ENCODE results near the gene CACNB4. TPM values are rescaled to one million over a fixed set of nuclear protein-coding genes. Genes with fewer than 3 reads are reported as not detected.

The CACNB4 gene
- total RNA-seq, 4 donors from 2014 or later: 0.20 to 1.6 (median 0.90) TPM

DNA sequence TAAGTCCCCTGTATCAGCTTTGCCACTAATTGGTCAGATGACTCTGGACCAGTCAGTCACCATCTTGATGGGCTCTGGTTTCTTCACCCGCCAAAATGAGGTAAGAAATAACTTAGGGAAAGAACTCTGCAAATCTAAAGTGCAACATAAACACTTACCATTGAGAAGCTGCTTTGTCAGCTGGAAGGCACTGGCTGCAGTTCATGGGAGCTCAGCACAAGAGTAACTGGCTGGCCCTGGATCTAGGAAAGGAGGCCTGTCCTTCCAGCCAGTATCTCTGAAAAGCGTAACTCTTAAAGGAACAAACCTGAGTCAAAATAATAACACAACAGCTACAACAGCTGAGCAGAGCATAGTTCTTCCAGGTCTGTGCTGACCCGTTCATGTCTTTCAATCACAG lies 123.9 kb downstream of the CACNB4 start:
- Histone ChIP-seq H3K9me3 (no peaks in the 10 kb centered on the region), H3K36me3 (no peaks in the 10 kb centered on the region), H3K27me3 (no peaks in the 10 kb centered on the region), H3K4me3 (no peak overlapping the region), H3K4me1 (no peaks in the 10 kb centered on the region), H3K27ac (no peak overlapping the region)
- in situ Hi-C loops (cut with MboI; ENCODE audit: low pct_ligation_motif_present in 1 of 4, low pct_unique_long_range_greater_than_20kb in 1 of 4, low sequenced_read_pairs in 3 of 4) (no loop called here), intact Hi-C loops (cut with DNase I; ENCODE audit: low total_unique reads) (no loop called here)
- no peak for DNase-seq
- no peak for TF ChIP-seq EP300 (IDR thresholded peaks at IDR 0.05; ENCODE audit: low read depth)
- TF ChIP-seq CTCF (IDR thresholded peaks at IDR 0.05): no peak
- no peak for TF ChIP-seq POLR2A (IDR thresholded peaks at IDR 0.05)
- no peak for TF ChIP-seq POLR2AphosphoS5 (IDR thresholded peaks at IDR 0.05)
- 89 to 92% methylated on average over 2 to 3 of the region's 3 CpGs for WGBS, 2 donors (ENCODE audit: low coverage in 1 of 2)

- no peak overlapping the region for H3K27ac ChIP-seq
- no peak overlapping the region for H3K4me3 ChIP-seq
- no peak for DNase-seq
- 50% methylated on average over 8 of the region's 8 CpGs; no CpG with 5 or more reads in 1 of the 2 donors for WGBS, 2 donors (ENCODE audit: low coverage in 1 of 2)
- no peaks in the 10 kb centered on the region for H3K27me3 ChIP-seq
- H3K4me1 ChIP-seq: no peaks in the 10 kb centered on the region
- in situ Hi-C loops (cut with MboI; ENCODE audit: low pct_ligation_motif_present in 1 of 4, low pct_unique_long_range_greater_than_20kb in 1 of 4, low sequenced_read_pairs in 3 of 4): no loop called here
- intact Hi-C loops (cut with DNase I; ENCODE audit: low total_unique reads): no loop called here
- H3K36me3 ChIP-seq: no peaks in the 10 kb centered on the region
- no peaks in the 10 kb centered on the region for H3K9me3 ChIP-seq
- no peak for TF ChIP-seq POLR2A (IDR thresholded peaks at IDR 0.05)
- TF ChIP-seq CTCF (IDR thresholded peaks at IDR 0.05): no peak
- TF ChIP-seq POLR2AphosphoS5 (IDR thresholded peaks at IDR 0.05): no peak
- TF ChIP-seq EP300 (IDR thresholded peaks at IDR 0.05; ENCODE audit: low read depth): no peak
Measured at GRCh38 chr2:151973901-151974199, 125.0 kb downstream of the CACNB4 start.

DNA sequence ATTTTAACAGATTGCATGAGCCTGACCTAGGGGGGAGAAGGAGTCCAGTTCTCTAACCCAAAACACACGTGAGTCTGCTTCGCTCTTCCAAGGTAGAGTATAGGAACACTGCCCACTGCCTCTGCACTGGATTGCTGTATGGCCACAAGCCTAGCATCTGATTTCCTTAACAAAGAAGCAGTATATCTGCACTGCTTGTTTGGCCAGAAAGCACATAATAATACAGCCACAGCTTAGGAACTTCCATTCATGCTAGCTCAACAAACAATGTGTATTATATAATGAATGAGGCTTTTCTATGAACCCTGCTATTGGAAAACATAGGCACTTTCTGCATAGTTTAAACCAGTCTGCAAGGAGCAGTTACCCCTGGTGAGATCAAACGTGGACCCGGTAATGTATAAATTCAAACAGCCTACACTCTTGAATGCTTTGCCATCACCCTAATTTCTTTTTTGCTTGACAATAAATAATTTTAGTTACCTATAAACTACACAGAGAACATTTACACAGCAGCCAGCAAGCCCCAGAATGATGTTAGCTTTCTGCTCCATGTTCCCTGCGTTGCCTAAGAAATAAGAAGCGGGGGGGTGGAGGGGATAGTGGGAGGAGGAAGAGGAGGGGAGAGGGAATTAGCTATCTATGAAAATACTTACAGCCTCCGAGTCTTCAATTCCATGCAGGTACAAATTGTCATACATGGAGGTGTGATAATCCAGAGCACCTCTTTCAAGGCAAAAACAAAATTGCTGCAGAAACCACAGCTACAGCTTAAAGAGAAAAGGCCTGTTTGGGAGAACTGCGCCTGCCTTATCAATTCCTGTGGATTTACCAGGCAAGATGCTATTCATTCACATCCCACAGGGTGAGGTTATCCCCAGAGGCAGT lies 125.6 kb downstream of the CACNB4 start:
- no peak overlapping the region for H3K27ac ChIP-seq
- DNase-seq: no peak
- no peak overlapping the region for H3K4me3 ChIP-seq
- H3K27me3 ChIP-seq: no peaks in the 10 kb centered on the region
- WGBS, 2 donors (ENCODE audit: low coverage in 1 of 2): 74 to 82% methylated on average over 6 to 8 of the region's 8 CpGs
- H3K4me1 ChIP-seq: no peaks in the 10 kb centered on the region
- no peaks in the 10 kb centered on the region for H3K36me3 ChIP-seq
- H3K9me3 ChIP-seq: no peaks in the 10 kb centered on the region
- intact Hi-C loops (cut with DNase I; ENCODE audit: low total_unique reads) (no loop called here), in situ Hi-C loops (cut with MboI; ENCODE audit: low pct_ligation_motif_present in 1 of 4, low pct_unique_long_range_greater_than_20kb in 1 of 4, low sequenced_read_pairs in 3 of 4) (no loop called here)
- TF ChIP-seq EP300 (IDR thresholded peaks at IDR 0.05; ENCODE audit: low read depth) (no peak), POLR2AphosphoS5 (IDR thresholded peaks at IDR 0.05) (no peak), POLR2A (IDR thresholded peaks at IDR 0.05) (no peak), CTCF (IDR thresholded peaks at IDR 0.05) (no peak)

DNA sequence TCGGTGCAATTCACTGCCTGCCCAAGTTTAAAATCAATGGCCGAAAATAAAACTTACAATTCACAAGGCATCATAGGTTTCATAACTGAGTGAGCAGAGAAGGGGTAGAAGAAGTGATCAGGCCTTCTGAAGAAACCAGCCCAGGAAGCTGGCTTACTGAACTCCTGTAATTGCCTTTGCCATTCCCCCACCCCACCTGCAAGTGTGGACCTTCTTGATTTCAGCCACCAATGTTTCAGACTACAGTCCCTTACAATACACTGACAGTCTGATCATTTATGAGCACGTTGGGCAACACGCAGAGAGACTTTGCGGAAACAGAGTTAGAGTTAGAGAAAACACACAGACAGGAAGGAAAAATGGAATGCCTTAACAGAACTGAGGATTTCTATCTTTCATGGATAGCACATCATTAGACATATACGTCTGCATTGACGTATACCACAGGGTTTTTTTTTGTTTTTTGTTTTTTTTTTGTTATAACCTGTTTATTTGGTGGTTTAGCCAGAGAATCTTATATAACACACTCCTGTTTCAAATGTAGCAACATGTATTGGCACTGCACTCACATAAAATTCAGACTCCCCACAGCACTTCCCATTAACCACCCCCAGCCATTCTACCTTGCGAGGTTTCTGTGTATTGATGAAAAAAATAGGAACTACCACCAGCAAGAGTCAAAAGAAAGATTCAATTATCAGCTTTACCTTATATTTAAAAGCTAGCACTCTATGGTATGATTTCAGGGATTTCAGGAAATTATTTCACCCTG lies 126.4 kb downstream of the CACNB4 start:
- intact Hi-C loops (cut with DNase I; ENCODE audit: low total_unique reads): no loop called here
- H3K36me3 ChIP-seq: no peaks in the 10 kb centered on the region
- DNase-seq: no peak
- WGBS, 2 donors (ENCODE audit: low coverage in 1 of 2): 81 to 94% methylated on average over 5 to 8 of the region's 8 CpGs
- no peaks in the 10 kb centered on the region for H3K27me3 ChIP-seq
- H3K4me3 ChIP-seq: no peak overlapping the region
- in situ Hi-C loops (cut with MboI; ENCODE audit: low pct_ligation_motif_present in 1 of 4, low pct_unique_long_range_greater_than_20kb in 1 of 4, low sequenced_read_pairs in 3 of 4): no loop called here
- no peaks in the 10 kb centered on the region for H3K4me1 ChIP-seq
- no peak for TF ChIP-seq POLR2A (IDR thresholded peaks at IDR 0.05)
- no peak for TF ChIP-seq CTCF (IDR thresholded peaks at IDR 0.05)
- no peak for TF ChIP-seq EP300 (IDR thresholded peaks at IDR 0.05; ENCODE audit: low read depth)
- no peak overlapping the region for H3K27ac ChIP-seq
- H3K9me3 ChIP-seq: no peaks in the 10 kb centered on the region
